Measurements from ENCODE around the gene TIGD6. TPM values are rescaled to one million over a fixed set of nuclear protein-coding genes. Genes with fewer than 3 reads are reported as not detected.

Gene TIGD6
- total and polyA plus RNA-seq, 2 experiments from 2014 or later = 1.4 to 2.1 TPM

GRCh38 chr5:149996205-149996890 is 4.1 kb downstream of the TIGD6 start:
- no peak for TF ChIP-seq NANOG (IDR thresholded peaks at IDR 0.05; ENCODE audit: borderline replicate concordance)
- no peak for TF ChIP-seq EZH2 (IDR thresholded peaks at IDR 0.05; ENCODE audit: low read depth, unreplicated experiment)
- TF ChIP-seq EZH2phosphoT487 (IDR thresholded peaks at IDR 0.05; ENCODE audit: unreplicated experiment) = no peak
- TF ChIP-seq REST (IDR thresholded peaks at IDR 0.05; ENCODE audit: unreplicated experiment) = no peak
- no peak for TF ChIP-seq STAT1 (IDR thresholded peaks at IDR 0.05; ENCODE audit: unreplicated experiment)
- no peak for TF ChIP-seq JUNB (IDR thresholded peaks at IDR 0.05; ENCODE audit: unreplicated experiment)
- TF ChIP-seq CTCF (conservative IDR thresholded peaks at IDR 0.05; ENCODE audit: low read depth in 2 of 2) = no peak
- TF ChIP-seq ZNF331 (CRISPR knock-in tag; IDR thresholded peaks at IDR 0.05; ENCODE audit: low read depth) = no peak
- TF ChIP-seq CREB1 (CRISPR knock-in tag; IDR thresholded peaks at IDR 0.05; ENCODE audit: low read depth) = no peak
- TF ChIP-seq ETS1 (IDR thresholded peaks at IDR 0.05) = no peak
- Mint-ChIP-seq H3K4me3 (no peak overlapping the region), H3K27me3 (ENCODE audit: insufficient read depth, low read depth, poor library complexity) (peaks cover 3% of the 10 kb centered on the region), H3K36me3 (ENCODE audit: low read depth) (no peaks in the 10 kb centered on the region; the same call in 2 of the 3 replicates), H3K27ac (no peak overlapping the region), H3K9me3 (no peaks in the 10 kb centered on the region), H3K4me1 (peaks cover 11% of the 10 kb centered on the region)
- no peaks in the 10 kb centered on the region for H3K27me3 ChIP-seq (ENCODE audit: insufficient read depth)
- no peak overlapping the region for H3K27ac ChIP-seq (ENCODE audit: low read depth)
- H3K79me2 ChIP-seq (replicated peaks; ENCODE audit: insufficient read depth) = peaks cover 3% of the 10 kb centered on the region
- H3F3A ChIP-seq (replicated peaks; ENCODE audit: low read depth) = peaks cover 12% of the 10 kb centered on the region; the same call in 1 of the 2 replicates
- ATAC-seq (no peak), DNase-seq (ENCODE audit: low spot score) (no peak)
- H3K4me2 ChIP-seq = no peak overlapping the region
- H3K9me2 ChIP-seq (ENCODE audit: insufficient read depth) = no peaks in the 10 kb centered on the region
- peaks cover 6% of the 10 kb centered on the region; the same call in 1 of the 2 replicates for H3K4me1 ChIP-seq (ENCODE audit: insufficient read depth)
- no peak overlapping the region for H2AFZ ChIP-seq
- no peaks in the 10 kb centered on the region for H3K36me3 ChIP-seq (ENCODE audit: insufficient read depth)
- no peak overlapping the region for H3K4me3 ChIP-seq
- peaks cover 2% of the 10 kb centered on the region; the same call in 1 of the 2 replicates for H4K20me1 ChIP-seq (replicated peaks; ENCODE audit: insufficient read depth)

All from GM23338 (cell line).